Hepatocyte (in vitro differentiated cells): Measurements from ENCODE around the gene CIAO2B.

Source experiments
- EZH2 ChIP-seq: fragments of 200-600 bp; sonication (generic); IDR thresholded peaks from 2 replicates; pipeline ENCODE4 v1.6.1; 2016; ENCODE audit warnings: antibody characterized with exemption, mild to moderate bottlenecking, borderline replicate concordance
- EZH2phosphoT487 ChIP-seq: fragments of 200-600 bp; sonication (generic); IDR thresholded peaks from one replicate; pipeline ENCODE4 v1.6.1; 2018; ENCODE audit warnings: antibody characterized with exemption, mild to moderate bottlenecking, low read depth, moderate library complexity; ENCODE audit not compliant: unreplicated experiment, severe bottlenecking
- TF ChIP-seq, protein P1 (sequence below): fragments of 200-600 bp; sonication (generic); IDR thresholded peaks from 2 replicates; pipeline ENCODE4 v1.5.1; 2016; ENCODE audit warnings: antibody characterized with exemption, mild to moderate bottlenecking; ENCODE audit not compliant: poor library complexity

DNA sequence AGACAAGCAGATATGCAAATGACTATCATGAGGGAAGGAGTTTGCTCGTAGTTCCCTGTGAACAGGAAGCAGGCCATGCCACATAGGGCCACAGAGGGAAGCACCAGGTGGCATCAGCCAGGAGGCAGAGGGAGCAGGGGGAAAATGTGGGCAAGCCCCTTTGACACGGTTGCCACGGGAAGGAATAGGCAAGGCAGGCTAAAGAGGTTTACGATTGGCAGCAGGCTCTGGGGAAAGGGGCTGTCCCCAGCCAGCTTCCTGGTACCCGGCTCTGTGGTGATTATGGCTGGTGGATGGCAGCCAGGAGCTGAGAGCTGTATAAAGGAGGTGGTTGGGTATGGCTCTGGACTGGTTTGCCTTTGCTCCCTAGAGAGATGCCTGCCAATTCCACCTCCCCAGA lies 27.7 kb upstream of the CIAO2B start:
- TF ChIP-seq EZH2 (no peak), EZH2phosphoT487 (no peak)
- TF ChIP-seq, protein P1, sequence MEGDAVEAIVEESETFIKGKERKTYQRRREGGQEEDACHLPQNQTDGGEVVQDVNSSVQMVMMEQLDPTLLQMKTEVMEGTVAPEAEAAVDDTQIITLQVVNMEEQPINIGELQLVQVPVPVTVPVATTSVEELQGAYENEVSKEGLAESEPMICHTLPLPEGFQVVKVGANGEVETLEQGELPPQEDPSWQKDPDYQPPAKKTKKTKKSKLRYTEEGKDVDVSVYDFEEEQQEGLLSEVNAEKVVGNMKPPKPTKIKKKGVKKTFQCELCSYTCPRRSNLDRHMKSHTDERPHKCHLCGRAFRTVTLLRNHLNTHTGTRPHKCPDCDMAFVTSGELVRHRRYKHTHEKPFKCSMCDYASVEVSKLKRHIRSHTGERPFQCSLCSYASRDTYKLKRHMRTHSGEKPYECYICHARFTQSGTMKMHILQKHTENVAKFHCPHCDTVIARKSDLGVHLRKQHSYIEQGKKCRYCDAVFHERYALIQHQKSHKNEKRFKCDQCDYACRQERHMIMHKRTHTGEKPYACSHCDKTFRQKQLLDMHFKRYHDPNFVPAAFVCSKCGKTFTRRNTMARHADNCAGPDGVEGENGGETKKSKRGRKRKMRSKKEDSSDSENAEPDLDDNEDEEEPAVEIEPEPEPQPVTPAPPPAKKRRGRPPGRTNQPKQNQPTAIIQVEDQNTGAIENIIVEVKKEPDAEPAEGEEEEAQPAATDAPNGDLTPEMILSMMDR, result no peak
